SK-N-MC (cell line): ENCODE results near the gene COA7.

Experiments used
- DNase-seq: peaks from one replicate; pipeline ENCODE4 v3.0.0-alpha.2; 2011; ENCODE audit warnings: low read depth, low spot score
- H3K27ac ChIP-seq: fragments of 200-600 bp; sonication (generic); 2 replicates; pipeline ENCODE4 v1.5.1; 2016; ENCODE audit warnings: mixed run types
- H3K36me3 ChIP-seq: fragments of 200-600 bp; sonication (generic); 2 replicates; pipeline ENCODE4 v1.6.1; 2017; ENCODE audit warnings: antibody characterized with exemption, low read length, mixed read lengths; ENCODE audit not compliant: insufficient read depth
- H3K4me3 ChIP-seq: fragments of 200-600 bp; sonication (generic); 2 replicates; pipeline ENCODE4 v1.5.1; 2016
- H3K9ac ChIP-seq: fragments of 200-600 bp; sonication (generic); 2 replicates; pipeline ENCODE4 v1.8.0; 2017; ENCODE audit warnings: mixed run types, mixed read lengths; ENCODE audit not compliant: insufficient read length
- H3K9me3 ChIP-seq: fragments of 200-600 bp; sonication (generic); 2 replicates; pipeline ENCODE4 v1.6.1; 2017; ENCODE audit warnings: low read depth, mild to moderate bottlenecking, antibody characterized with exemption, low read length, moderate library complexity, mixed read lengths
- EZH2 ChIP-seq: fragments of 200-600 bp; sonication (generic); IDR thresholded peaks from one replicate; pipeline ENCODE4 v1.6.1; 2017; ENCODE audit warnings: antibody characterized with exemption
- FOXP2 ChIP-seq: optimal IDR thresholded peaks from 2 replicates; pipeline ENCODE3; 2011; ENCODE audit warnings: mild to moderate bottlenecking, moderate library complexity; ENCODE audit not compliant: insufficient read depth; ENCODE audit errors: extremely low read length, control extremely low read depth
- POLR2AphosphoS5 ChIP-seq: IDR thresholded peaks from 2 replicates; pipeline ENCODE4 v1.6.1; 2012; ENCODE audit warnings: mild to moderate bottlenecking, low read depth, low read length, borderline replicate concordance

COA7 gene

GRCh38 chr1:52659356-52659755 lies 38.8 kb downstream of the COA7 start:
- no peak for DNase-seq
- Histone ChIP-seq H3K36me3 (no peaks in the 10 kb centered on the region), H3K4me3 (no peak overlapping the region), H3K9ac (no peak overlapping the region), H3K9me3 (no peaks in the 10 kb centered on the region), H3K27ac (no peak overlapping the region)
- TF ChIP-seq FOXP2: no peak
- TF ChIP-seq EZH2: no peak
- no peak for TF ChIP-seq POLR2AphosphoS5

GRCh38 chr1:52658795-52659194 lies 39.4 kb downstream of the COA7 start:
- Histone ChIP-seq H3K36me3 (no peaks in the 10 kb centered on the region), H3K4me3 (no peak overlapping the region), H3K9me3 (no peaks in the 10 kb centered on the region), H3K27ac (no peak overlapping the region), H3K9ac (no peak overlapping the region)
- DNase-seq: no peak
- no peak for TF ChIP-seq POLR2AphosphoS5
- TF ChIP-seq FOXP2: no peak
- no peak for TF ChIP-seq EZH2

GRCh38 chr1:52657702-52658101 lies 40.4 kb downstream of the COA7 start:
- no peak overlapping the region for H3K4me3 ChIP-seq
- DNase-seq: no peak
- H3K9ac ChIP-seq: no peak overlapping the region
- no peak overlapping the region for H3K27ac ChIP-seq
- H3K36me3 ChIP-seq: no peaks in the 10 kb centered on the region
- H3K9me3 ChIP-seq: no peaks in the 10 kb centered on the region
- TF ChIP-seq EZH2 (no peak), FOXP2 (no peak), POLR2AphosphoS5 (no peak)

- Histone ChIP-seq H3K4me3 (no peak overlapping the region), H3K36me3 (no peaks in the 10 kb centered on the region), H3K9me3 (no peaks in the 10 kb centered on the region), H3K27ac (no peak overlapping the region), H3K9ac (no peak overlapping the region)
- DNase-seq: no peak
- TF ChIP-seq POLR2AphosphoS5 (no peak), FOXP2 (no peak), EZH2 (no peak)
Observed at GRCh38 chr1:52654063-52654462, 44.1 kb downstream of the COA7 start.

- no peak for DNase-seq
- Histone ChIP-seq H3K4me3 (no peak overlapping the region), H3K9me3 (no peaks in the 10 kb centered on the region), H3K27ac (no peak overlapping the region), H3K36me3 (no peaks in the 10 kb centered on the region), H3K9ac (no peak overlapping the region)
- TF ChIP-seq POLR2AphosphoS5 (no peak), FOXP2 (no peak), EZH2 (no peak)
Observed at GRCh38 chr1:52653207-52653849, 44.8 kb downstream of the COA7 start.

GRCh38 chr1:52651904-52652303 lies 46.2 kb downstream of the COA7 start:
- TF ChIP-seq EZH2 (no peak), POLR2AphosphoS5 (no peak), FOXP2 (no peak)
- Histone ChIP-seq H3K9ac (no peak overlapping the region), H3K36me3 (no peaks in the 10 kb centered on the region), H3K27ac (no peak overlapping the region), H3K4me3 (no peak overlapping the region), H3K9me3 (no peaks in the 10 kb centered on the region)
- no peak for DNase-seq

- Histone ChIP-seq H3K4me3 (no peak overlapping the region), H3K9ac (no peak overlapping the region), H3K27ac (no peak overlapping the region), H3K36me3 (no peaks in the 10 kb centered on the region), H3K9me3 (no peaks in the 10 kb centered on the region)
- DNase-seq: no peak
- TF ChIP-seq FOXP2 (no peak), POLR2AphosphoS5 (no peak), EZH2 (no peak)
Observed at GRCh38 chr1:52645261-52645660, 52.9 kb downstream of the COA7 start.

DNA sequence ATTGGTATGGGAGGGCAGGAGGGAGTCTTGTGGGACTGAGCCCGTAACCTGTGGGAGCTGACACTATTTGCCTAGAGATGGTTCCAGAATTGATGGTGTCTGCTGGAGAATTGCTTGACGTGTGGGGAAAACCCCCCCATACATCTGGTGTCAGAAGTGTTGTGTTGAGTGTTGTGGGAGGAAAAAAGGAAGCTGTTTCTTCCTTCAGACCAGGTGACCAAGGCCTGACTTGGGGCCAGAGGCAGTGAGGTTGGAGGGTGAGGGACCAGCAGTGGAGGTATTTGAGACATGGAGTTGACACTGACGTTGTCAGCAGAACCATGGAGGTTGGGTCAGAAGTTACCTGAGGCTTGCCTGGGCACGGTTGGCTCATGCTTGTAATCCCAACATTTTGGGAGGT lies 56.8 kb downstream of the COA7 start:
- H3K9me3 ChIP-seq: no peaks in the 10 kb centered on the region
- DNase-seq: no peak
- no peak overlapping the region for H3K4me3 ChIP-seq
- no peaks in the 10 kb centered on the region for H3K36me3 ChIP-seq
- no peak overlapping the region for H3K9ac ChIP-seq
- TF ChIP-seq FOXP2: no peak
- no peak for TF ChIP-seq POLR2AphosphoS5
- TF ChIP-seq EZH2: no peak
- no peak overlapping the region for H3K27ac ChIP-seq

DNA sequence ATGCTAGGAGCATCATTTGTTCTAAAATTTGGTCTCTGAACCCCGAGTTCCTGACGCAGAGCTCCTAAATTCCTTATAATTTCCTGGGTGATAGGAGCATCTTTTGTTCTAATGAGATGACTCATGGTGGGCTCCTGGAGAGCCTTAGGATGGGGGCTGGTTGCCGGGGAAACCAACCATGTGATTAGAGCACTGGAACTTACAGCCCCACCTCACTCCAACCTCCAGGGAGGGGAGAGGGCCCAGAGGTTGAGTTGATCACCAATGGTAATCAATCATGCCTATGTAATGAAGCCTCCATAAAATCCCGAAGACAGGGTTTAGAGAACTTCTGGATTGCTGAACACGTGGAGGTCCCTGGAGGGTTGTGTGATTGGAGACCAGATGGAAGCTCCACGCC lies 57.5 kb downstream of the COA7 start:
- Histone ChIP-seq H3K27ac (no peak overlapping the region), H3K4me3 (no peak overlapping the region), H3K36me3 (no peaks in the 10 kb centered on the region), H3K9me3 (no peaks in the 10 kb centered on the region), H3K9ac (no peak overlapping the region)
- DNase-seq: no peak
- no peak for TF ChIP-seq FOXP2
- no peak for TF ChIP-seq EZH2
- TF ChIP-seq POLR2AphosphoS5: no peak
